A549 (cell line): ENCODE results near the gene MIER1.

Experiments
- JUN ChIP-seq, 2 experiments: fragments of >200 bp; sonication (Bioruptor Twin); formaldehyde crosslinking; IDR thresholded peaks; 2 replicates in 1 of 2; 3 replicates in 1 of 2; pipeline ENCODE4 v1.6.1; 2016 to 2017
- MAFK ChIP-seq: fragments of 450-650 bp; IDR thresholded peaks from 2 replicates; pipeline ENCODE4 v1.6.1; 2014; ENCODE audit not compliant: partially characterized antibody
- POLR2A ChIP-seq: IDR thresholded peaks from 2 replicates; pipeline ENCODE4 v1.6.1; 2012; ENCODE audit warnings: mild to moderate bottlenecking, low read length
- RAD21 ChIP-seq, 2 experiments: fragments of >200 bp in 1 of 2; sonication (Bioruptor Twin) in 1 of 2; formaldehyde crosslinking in 1 of 2; IDR thresholded peaks in 1 of 2; conservative IDR thresholded peaks in 1 of 2; 2 replicates in 1 of 2; 3 replicates in 1 of 2; pipeline ENCODE4 v1.6.1; 2012 to 2018; ENCODE audit warnings: inconsistent platforms in 1 of 2
- TF ChIP-seq, protein P1 (sequence below): fragments of >200 bp; sonication (Bioruptor Twin); formaldehyde crosslinking; IDR thresholded peaks from 3 replicates; pipeline ENCODE4 v1.5.1; 2016

DNA sequence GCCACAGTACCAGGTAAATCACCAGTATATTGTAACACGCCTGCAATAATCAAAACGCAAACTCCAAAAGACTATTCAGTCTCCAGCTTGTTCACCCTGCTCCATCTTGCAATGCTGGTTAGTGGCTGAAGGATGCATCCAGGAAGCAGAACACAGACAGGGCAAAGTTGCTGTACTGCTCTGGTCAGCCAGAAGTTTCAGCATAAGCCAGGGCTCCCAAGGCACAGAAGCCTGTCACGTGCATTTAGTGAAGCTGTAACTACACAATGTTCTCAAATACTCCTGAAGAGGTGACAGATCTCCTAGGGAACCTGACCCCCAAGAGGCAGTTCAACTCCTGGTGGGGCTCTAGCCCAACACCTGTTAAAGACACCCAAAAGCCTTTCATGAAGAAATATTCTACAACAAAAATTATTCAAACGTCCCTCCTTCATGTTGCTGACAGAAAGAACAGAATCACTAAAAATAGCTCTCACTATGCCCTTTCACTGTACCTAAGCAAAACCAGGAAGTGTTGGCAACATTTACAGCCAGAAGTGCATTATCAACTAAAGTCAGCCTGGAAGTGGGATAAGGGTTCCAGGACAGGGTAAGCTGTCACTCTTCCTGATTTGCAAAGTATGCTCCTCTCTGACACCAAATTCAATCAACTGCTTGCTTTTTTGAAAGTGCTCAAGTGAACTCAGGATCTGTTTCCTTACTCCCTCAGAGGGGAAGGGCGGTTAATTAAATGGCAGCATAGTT, 77.1 kb downstream of the MIER1 start:
- no peak for TF ChIP-seq JUN (IDR thresholded peaks at IDR 0.05)
- TF ChIP-seq POLR2A = no peak
- TF ChIP-seq, protein P1, sequence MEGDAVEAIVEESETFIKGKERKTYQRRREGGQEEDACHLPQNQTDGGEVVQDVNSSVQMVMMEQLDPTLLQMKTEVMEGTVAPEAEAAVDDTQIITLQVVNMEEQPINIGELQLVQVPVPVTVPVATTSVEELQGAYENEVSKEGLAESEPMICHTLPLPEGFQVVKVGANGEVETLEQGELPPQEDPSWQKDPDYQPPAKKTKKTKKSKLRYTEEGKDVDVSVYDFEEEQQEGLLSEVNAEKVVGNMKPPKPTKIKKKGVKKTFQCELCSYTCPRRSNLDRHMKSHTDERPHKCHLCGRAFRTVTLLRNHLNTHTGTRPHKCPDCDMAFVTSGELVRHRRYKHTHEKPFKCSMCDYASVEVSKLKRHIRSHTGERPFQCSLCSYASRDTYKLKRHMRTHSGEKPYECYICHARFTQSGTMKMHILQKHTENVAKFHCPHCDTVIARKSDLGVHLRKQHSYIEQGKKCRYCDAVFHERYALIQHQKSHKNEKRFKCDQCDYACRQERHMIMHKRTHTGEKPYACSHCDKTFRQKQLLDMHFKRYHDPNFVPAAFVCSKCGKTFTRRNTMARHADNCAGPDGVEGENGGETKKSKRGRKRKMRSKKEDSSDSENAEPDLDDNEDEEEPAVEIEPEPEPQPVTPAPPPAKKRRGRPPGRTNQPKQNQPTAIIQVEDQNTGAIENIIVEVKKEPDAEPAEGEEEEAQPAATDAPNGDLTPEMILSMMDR = no peak
- no peak for TF ChIP-seq RAD21 (conservative IDR thresholded peaks at IDR 0.05 in 1 of 2, IDR thresholded peaks at IDR 0.05 in 1 of 2)
- TF ChIP-seq MAFK = no peak
